KOPT-K1 (cell line): ENCODE data around the gene MORN1.
"Not testable (repeated sequence)": the region's sequence is repeated elsewhere in the genome, so short reads cannot be mapped to it uniquely, and the experiment has no call there.

Source experiments
- H3K27ac ChIP-seq: fragments of 200-600 bp; sonication (generic); 2 replicates; pipeline ENCODE4 v1.5.1; 2016; ENCODE audit warnings: antibody characterized with exemption, mild to moderate bottlenecking, low read depth, low read length; ENCODE audit not compliant: poor library complexity, severe bottlenecking
- H3K36me3 ChIP-seq: fragments of 200-600 bp; sonication (generic); 2 replicates; pipeline ENCODE4 v1.5.1; 2017; ENCODE audit warnings: antibody characterized with exemption, mild to moderate bottlenecking, low read length, moderate library complexity; ENCODE audit not compliant: insufficient read depth
- H3K9me3 ChIP-seq: fragments of 200-600 bp; sonication (generic); 2 replicates; pipeline ENCODE4 v1.5.1; 2017; ENCODE audit warnings: antibody characterized with exemption, low read length, mild to moderate bottlenecking; ENCODE audit not compliant: insufficient read depth, poor library complexity, severe bottlenecking

MORN1 gene

DNA sequence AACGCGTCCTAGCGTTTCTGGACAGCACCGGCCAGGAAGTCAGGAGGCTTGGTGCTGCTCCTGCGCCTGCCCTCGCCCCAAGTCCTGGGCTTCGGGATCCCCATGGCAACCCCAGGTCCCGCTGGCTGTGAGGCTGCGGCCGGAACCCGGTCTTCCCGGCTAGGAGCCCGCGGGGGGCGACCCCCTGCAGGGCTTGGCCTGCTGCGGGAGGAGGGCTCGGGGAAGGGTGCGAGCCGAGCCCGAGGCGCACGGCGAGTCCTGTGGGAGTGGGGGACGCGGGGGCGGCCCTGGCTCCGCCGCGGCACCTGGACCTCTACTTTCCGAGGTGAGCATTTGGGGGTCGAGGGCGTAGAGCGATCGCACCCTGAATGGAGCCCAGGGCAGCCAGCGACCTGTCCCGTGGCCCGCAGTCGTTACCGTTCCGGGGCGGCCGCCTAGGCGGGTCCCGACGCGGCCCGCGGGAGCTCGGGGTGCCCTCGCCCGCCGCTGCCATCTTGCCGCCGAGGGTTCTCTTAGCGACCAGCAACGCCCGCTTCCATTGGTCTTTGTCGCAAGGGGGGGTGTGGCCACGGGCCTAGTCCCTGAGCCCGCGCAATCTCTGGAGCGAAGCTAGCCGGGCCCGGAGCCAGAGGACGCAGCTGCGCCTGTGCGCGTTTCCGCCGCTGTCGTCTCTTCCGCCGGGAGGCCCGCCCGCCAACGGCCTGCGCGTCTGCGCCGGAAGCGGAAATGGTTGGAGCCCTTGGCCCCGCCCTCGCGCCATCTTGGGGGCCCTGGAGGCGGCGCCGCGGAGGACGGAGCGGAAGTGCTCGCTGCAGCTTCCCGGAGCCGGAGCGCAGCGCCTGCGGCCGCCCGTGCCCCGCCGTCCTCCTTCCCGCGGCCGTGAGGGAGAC, at the start of gene MORN1, which contains the start of gene RER1:
MORN1 (minus strand) TSS at position 514 of the 890 bp plus-strand sequence; CDS start at position 493, 21 bp downstream.
RER1 (plus strand) TSS at position 801 of the 890 bp plus-strand sequence. CDS start 3,950 bp downstream, outside the sequence.
- Histone ChIP-seq H3K27ac (peak within 1 kb of the TSS; percentile 71), H3K9me3 (no peaks in the 10 kb centered on the region), H3K36me3 (peaks cover 36% of the 10 kb centered on the region)

DNA sequence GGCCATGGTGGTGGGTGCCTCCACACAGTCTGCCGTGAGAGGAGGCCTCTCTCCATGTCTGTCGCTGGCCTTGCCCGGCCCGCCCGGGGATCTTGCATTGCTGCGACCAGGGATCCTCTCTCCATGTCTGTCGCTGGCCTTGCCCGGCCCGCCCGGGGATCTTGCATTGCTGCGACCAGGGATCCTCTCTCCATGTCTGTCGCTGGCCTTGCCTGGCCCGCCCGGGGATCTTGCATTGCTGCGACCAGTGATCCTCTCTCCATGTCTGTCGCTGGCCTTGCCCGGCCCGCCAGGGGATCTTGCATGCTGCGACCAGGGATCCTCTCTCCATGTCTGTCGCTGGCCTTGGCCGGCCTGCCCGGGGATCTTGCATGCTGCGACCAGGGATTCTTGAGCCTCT, 49.0 kb upstream of the MORN1 start:
- H3K27ac ChIP-seq, H3K36me3 ChIP-seq, H3K9me3 ChIP-seq: not testable (repeated sequence)

GRCh38 chr1:2439369-2439768, 48.0 kb upstream of the MORN1 start:
- no peaks in the 10 kb centered on the region for H3K36me3 ChIP-seq
- H3K9me3 ChIP-seq = no peaks in the 10 kb centered on the region
- H3K27ac ChIP-seq = no peak overlapping the region

- H3K36me3 ChIP-seq = no peaks in the 10 kb centered on the region
- H3K27ac ChIP-seq = no peak overlapping the region
- no peaks in the 10 kb centered on the region for H3K9me3 ChIP-seq
Measured at GRCh38 chr1:2438641-2439040, 47.3 kb upstream of the MORN1 start.

DNA sequence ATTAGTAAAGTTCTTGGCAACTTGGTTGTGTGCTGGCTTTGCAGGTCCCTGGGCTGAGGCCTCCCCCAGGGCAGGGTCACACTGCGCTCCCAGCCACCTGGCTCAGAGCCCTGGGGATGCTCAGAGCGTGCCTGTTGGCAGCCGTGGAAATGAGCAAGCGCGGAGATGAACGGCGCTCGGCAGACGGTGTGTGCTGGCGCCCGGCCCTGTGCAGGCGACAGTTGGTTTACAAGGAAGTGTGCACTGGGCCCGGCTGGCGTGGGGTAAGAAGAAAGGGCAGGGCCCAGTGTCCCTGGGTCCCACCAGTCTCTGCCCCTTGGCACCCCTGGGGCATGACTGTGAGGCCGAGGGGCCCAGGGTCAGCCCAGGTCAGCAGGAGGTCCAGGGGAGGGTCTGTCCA, 46.7 kb upstream of the MORN1 start:
- Histone ChIP-seq H3K27ac (no peak overlapping the region), H3K9me3 (no peaks in the 10 kb centered on the region), H3K36me3 (no peaks in the 10 kb centered on the region)

- H3K9me3 ChIP-seq = no peaks in the 10 kb centered on the region
- H3K36me3 ChIP-seq = no peaks in the 10 kb centered on the region
- no peak overlapping the region for H3K27ac ChIP-seq
Measured at GRCh38 chr1:2437617-2438016, 46.3 kb upstream of the MORN1 start.

- no peaks in the 10 kb centered on the region for H3K36me3 ChIP-seq
- no peak overlapping the region for H3K27ac ChIP-seq
Measured at GRCh38 chr1:2436876-2437275, 45.5 kb upstream of the MORN1 start.

GRCh38 chr1:2435746-2436355, 44.5 kb upstream of the MORN1 start:
- Histone ChIP-seq H3K27ac (no peak overlapping the region), H3K36me3 (no peaks in the 10 kb centered on the region), H3K9me3 (no peaks in the 10 kb centered on the region)

More at GRCh38 chr1:2436876-2437275, 45.5 kb upstream of the MORN1 start:
- no peaks in the 10 kb centered on the region for H3K9me3 ChIP-seq

DNA sequence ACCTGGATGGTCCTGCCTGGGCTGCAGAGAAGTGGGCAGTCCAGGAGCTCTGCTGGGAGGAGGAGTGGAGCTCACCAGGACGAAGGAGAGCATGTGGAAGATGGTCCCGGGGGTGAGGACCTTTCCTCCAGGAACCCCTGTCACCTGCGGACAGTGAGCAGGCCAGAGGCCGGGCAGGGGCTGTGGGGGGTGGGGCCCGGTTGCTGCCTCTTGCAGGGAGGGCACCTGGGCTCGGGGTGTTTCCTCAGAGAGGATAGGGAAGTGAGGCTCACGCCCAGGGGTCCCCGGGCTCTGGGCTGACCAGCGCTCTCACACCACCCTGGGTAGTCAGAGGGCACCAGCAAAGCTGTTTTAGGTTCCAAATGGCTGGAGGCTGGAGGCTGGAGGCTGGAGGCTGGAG, 43.7 kb upstream of the MORN1 start:
- H3K27ac ChIP-seq = no peak overlapping the region
- H3K36me3 ChIP-seq = no peaks in the 10 kb centered on the region
- peaks cover 2% of the 10 kb centered on the region for H3K9me3 ChIP-seq

DNA sequence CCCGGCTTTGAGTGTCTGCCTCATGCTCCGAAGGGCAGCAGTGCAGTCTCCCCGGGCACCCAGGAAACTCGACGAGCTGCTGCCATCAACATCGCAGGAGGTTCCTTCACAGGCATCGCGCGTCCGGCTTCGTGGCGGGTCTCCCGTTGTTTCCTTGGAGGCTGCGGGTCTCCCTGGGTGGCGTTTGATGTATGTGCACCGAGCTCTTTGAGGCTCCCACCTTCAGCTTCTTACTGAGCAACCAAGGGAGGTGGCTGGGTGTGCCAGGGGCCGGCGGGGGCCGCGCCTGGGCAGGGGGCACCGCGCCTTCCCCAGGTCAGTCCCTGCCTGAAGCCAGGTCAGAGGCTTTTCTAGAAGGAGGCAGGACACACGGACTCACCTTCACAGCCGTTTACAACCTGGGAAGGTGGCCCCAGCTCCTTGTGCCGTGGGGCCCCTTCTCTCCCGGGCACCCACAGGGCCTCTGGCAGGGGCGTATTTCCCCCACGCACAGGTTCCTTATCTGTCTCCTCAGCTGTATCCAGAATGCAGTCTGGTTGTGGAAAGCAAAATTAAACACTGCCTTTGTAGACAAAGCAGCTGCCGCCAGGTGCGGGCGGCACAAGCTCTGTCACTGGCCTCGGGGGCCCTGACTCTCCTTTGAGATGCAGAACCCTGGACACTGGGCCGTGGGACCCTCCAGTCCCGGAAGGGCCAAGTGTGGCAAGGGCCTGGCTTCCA, 42.7 kb upstream of the MORN1 start:
- H3K36me3 ChIP-seq = no peaks in the 10 kb centered on the region
- H3K27ac ChIP-seq = no peak overlapping the region
- peaks cover 11% of the 10 kb centered on the region for H3K9me3 ChIP-seq

DNA sequence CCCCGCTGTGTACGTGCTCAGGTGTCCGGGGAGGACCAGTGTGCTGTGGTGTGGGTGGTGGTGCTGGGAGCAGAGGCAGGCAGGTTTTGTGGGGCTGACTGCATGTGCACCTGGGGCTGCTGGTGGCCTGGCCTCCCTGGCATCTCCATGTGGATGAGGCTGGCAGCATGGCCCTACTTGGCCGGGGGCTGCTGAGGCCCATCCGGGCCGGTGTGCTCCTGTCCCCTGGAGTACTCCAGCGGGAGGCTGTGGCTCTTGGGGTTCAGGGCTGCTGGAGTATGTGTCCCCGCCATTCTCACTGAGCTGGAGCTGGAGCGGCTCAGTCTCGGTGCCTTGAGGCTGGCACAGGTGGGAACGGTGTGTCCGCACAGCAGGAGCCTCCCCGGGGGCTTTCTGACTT, 41.8 kb upstream of the MORN1 start:
- peaks cover 11% of the 10 kb centered on the region for H3K9me3 ChIP-seq
- H3K27ac ChIP-seq = no peak overlapping the region
- H3K36me3 ChIP-seq = no peaks in the 10 kb centered on the region

GRCh38 chr1:2432441-2432844, 41.1 kb upstream of the MORN1 start:
- H3K27ac ChIP-seq = no peak overlapping the region
- H3K9me3 ChIP-seq = peaks cover 11% of the 10 kb centered on the region
- H3K36me3 ChIP-seq = no peaks in the 10 kb centered on the region

- H3K36me3 ChIP-seq = no peaks in the 10 kb centered on the region
Measured at GRCh38 chr1:2431518-2431917, 40.2 kb upstream of the MORN1 start.

DNA sequence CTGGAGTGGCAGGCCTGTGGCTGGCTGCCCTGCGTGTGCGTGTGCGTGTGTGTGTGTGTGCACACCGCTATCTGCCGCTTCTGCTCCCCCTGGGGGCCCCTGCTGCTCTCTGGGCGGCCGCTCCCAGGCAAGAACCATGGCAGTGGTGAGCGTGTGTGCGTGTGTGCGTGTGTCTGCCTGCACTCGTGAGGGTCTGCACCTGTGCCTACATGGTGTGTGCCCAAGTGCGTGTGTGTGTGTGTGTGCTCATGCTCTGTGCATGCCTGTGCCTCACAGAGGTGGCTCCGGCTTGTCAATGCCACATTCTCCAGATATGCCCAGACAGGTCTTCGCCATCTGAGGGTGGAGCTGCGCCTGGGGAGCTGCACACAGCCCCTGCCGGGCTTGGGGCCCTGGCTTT, 39.7 kb upstream of the MORN1 start:
- Histone ChIP-seq H3K27ac (no peak overlapping the region), H3K9me3 (peaks cover 11% of the 10 kb centered on the region)

More at GRCh38 chr1:2431518-2431917, 40.2 kb upstream of the MORN1 start:
- Histone ChIP-seq H3K27ac (no peak overlapping the region), H3K9me3 (peaks cover 11% of the 10 kb centered on the region)

GRCh38 chr1:2430592-2430973, 39.2 kb upstream of the MORN1 start:
- Histone ChIP-seq H3K27ac (no peak overlapping the region), H3K9me3 (peaks cover 11% of the 10 kb centered on the region), H3K36me3 (no peaks in the 10 kb centered on the region)

More for the DNA sequence above, 39.7 kb upstream of the MORN1 start:
- H3K36me3 ChIP-seq = no peaks in the 10 kb centered on the region
